Activated T-cell treated with anti-CD3 and anti-CD28 coated beads, Interleukin-2, amount 50 U/mL, for 48 hours (primary cell): Measurements from ENCODE around the gene FGF12.
A peak's percentile ranks its signal among the peaks of the same experiment; 100 is the strongest.
"Not testable (repeated sequence)": the region's sequence is repeated elsewhere in the genome, so short reads cannot be mapped to it uniquely, and the experiment has no call there.

Source experiments
- DNase-seq, 2 experiments: peaks; one replicate each; pipeline ENCODE4 v3.0.0-alpha.2; 2020

FGF12 gene

GRCh38 chr3:192727032-192727847 is at the start of gene FGF12:
FGF12 (minus strand) TSS chr3:192727541.
- peak in 1 of 2 experiments; percentile 20 for DNase-seq

GRCh38 chr3:192774341-192774740 is 47.0 kb upstream of the FGF12 start:
- not testable (repeated sequence) for DNase-seq

- no peak for DNase-seq
Measured at GRCh38 chr3:192772240-192772894, 45.0 kb upstream of the FGF12 start.

DNA sequence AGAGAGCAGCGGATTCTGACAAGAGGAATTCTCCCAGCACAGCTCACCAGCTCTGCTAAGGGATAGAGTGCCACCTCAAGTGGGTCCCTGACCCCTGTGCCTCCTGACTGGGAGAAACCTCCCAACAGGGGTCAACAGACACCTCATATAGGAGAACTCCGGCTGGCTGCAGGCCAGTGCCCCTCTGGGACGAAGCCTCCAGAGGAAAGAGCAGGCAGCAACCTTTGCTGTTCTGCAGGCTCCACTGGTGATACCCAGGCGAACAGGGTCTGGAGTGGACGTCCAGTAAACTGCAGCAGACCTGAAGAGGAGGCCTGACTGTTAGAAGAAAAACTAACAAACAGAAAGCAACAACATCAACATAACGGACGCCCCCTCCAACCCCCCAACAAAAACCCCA is 31.3 kb upstream of the FGF12 start:
- DNase-seq, result no peak

GRCh38 chr3:192751148-192751547 is 23.8 kb upstream of the FGF12 start:
- no peak for DNase-seq

GRCh38 chr3:192750201-192750600 is 22.9 kb upstream of the FGF12 start:
- DNase-seq, result no peak

DNA sequence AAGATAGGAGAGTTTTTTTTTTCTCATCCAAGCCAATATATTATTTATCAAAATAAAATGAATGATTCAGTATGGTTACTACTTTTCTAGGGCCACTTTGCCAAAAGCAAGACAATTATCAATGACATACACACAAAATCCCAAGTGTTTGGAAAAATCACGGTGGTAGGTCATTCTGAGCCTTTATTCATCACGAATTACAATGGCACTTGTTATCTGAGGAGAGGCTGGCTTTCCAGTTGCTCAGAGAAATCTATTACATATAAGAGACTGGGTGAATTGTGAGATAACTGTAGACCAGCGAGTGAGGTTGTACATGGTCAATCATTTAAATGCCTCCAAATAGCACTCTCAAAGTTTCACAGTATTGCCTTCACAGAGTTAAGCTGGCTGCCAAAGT is 20.4 kb upstream of the FGF12 start:
- no peak for DNase-seq

GRCh38 chr3:192747145-192747544 is 19.8 kb upstream of the FGF12 start:
- DNase-seq, result no peak

GRCh38 chr3:192745150-192745549 is 17.8 kb upstream of the FGF12 start:
- no peak for DNase-seq

GRCh38 chr3:192744604-192745003 is 17.3 kb upstream of the FGF12 start:
- not testable (repeated sequence) for DNase-seq

- DNase-seq, result no peak
Measured at GRCh38 chr3:192737506-192737905, 10.2 kb upstream of the FGF12 start.

- DNase-seq, result no peak
Measured at GRCh38 chr3:192731233-192731632, 3.9 kb upstream of the FGF12 start.

GRCh38 chr3:192726385-192726784 is 956 bp downstream of the FGF12 start:
- no peak for DNase-seq

GRCh38 chr3:192719964-192720363 is 7.4 kb downstream of the FGF12 start:
- no peak for DNase-seq

DNA sequence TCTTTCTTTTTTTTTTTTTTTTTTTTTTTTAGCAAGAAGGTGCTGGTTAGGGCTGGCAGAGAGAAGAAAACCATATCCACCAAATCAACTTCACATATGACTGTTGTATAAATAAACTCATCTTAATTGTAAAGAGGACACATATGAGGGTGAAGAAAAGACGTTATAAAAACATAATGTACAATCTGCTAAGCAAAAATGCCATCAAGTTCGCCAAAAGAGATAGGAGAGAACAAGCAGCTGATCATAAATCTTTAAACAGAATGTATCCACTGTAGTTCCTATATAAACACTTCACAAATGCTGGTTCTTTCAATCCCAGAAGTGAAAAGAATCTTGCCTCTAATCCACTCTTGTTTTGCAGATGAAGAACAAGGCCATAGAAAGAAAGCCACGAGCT is 9.2 kb downstream of the FGF12 start:
- no peak for DNase-seq

GRCh38 chr3:192715126-192715525 is 12.2 kb downstream of the FGF12 start:
- no peak for DNase-seq

- DNase-seq, result not testable (repeated sequence)
Measured at GRCh38 chr3:192711126-192711525, 16.2 kb downstream of the FGF12 start.

DNA sequence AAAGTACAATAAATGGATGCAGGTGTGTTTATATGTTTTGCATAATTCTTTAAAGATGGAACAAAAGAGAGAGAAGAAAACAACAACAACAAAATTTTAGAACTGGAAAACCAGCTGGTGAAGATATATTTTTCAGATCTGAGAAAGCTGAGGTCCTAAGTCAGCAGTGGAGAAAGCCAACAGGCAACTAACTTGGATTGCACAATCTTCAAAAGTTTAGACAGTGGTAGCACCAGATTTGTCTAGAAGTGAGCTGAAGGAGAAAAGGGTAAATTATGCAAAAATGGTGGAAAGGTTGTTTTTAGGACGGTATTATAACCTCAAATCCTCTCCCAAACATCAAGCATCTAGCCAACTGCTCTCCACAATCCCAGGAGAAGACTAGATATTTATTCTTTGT is 17.0 kb downstream of the FGF12 start:
- DNase-seq, result no peak

DNA sequence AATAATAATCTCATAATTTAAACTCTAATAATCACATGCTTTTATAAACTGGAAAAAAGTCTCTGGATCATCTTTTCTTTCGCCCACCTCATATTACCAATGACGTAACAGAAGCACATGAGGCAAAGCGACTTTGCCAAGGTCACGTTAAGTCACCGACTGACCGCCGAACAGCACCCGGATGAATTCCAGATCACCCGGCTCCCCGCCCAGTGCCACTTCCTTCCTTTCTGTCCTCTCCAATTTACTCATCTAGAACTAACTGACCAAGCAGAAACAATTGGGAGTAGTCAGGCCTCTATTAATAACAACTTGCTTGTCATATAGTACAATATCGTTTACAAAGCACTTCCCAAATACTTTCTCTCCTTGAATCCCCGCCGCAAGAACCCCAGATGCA is 21.1 kb downstream of the FGF12 start:
- no peak for DNase-seq

DNA sequence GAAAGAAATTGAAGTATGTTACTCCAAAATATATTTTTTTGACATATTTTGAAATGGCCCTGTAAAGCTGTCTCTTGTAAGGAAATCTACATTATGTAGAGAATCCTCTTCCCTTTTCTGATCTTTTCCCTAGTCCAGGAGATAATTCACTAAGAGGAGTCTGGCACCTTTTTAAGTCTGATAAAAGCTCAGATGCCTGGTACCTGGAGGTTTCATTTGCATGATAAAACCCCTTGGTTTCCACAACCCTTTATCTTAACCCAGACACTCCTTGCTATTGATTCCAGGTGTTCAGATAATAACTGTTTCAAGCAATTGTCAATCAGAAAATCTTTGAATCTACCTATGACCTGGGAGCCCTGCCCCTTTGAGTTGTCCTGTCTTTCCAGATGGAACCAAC is 26.5 kb downstream of the FGF12 start:
- no peak for DNase-seq

GRCh38 chr3:192696943-192697587 is 30.3 kb downstream of the FGF12 start:
- no peak for DNase-seq

GRCh38 chr3:192687488-192688152 is 39.7 kb downstream of the FGF12 start:
- no peak for DNase-seq

DNA sequence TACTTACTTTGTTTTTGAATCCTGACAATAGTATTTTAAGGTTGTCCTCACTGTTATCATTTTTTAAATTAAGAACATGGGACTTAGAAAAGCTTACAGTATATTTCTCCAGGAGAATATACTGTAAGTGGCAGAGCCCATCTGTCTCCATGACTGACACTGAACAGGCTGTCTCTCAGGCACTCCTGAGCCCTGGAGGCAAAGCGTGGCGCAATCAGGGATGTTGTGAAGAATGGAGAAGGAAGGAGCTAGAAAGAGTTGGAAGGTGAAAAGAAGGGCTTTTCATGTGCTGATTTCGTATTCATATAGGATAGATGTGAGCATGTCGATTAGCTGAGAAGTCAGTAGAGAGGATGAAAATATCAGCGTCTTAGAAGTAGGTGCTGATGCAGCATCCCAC is 41.5 kb downstream of the FGF12 start:
- DNase-seq, result no peak
